Ishikawa (cell line): ENCODE results near the gene SH2D3C.

Experiments used
- EP300 ChIP-seq: IDR thresholded peaks from 2 replicates; pipeline ENCODE4 v1.6.1; 2012; ENCODE audit warnings: borderline replicate concordance
- TF ChIP-seq, protein P1 (sequence below): IDR thresholded peaks from 2 replicates; pipeline ENCODE4 v1.6.1; 2012; ENCODE audit warnings: low read depth, mild to moderate bottlenecking

DNA sequence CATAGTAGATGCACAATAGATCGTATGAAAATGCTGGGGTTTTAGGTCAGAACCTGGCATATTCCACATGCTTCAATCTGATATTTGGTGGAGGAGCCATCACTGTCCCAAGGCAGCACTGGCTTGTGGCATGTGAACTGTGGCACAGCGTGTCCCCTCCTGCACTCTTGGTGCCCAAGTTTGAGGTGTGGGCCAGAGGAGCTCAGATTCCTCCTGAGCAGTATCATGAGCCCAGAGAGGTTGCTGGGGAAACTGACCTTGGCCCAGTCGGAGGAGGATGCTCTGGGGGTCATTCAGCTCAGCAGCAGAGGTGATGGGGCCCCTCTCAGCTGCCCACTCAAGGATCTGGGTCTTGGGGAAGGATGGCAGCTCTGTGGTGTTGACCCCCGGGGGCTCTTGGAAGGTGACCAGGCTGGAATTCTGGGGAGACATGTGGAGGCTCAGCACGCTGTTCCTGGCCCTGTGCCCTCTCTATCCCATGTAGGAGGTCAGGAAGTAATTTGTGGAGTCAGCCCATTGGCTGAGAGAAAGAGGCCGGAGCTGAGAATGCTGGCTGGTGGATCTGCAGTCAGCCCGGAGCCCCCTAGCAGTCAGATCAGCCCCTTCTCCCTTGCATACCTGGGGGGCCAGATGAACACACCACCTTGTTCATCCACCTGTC, 47.9 kb upstream of the SH2D3C start:
- TF ChIP-seq, protein P1, sequence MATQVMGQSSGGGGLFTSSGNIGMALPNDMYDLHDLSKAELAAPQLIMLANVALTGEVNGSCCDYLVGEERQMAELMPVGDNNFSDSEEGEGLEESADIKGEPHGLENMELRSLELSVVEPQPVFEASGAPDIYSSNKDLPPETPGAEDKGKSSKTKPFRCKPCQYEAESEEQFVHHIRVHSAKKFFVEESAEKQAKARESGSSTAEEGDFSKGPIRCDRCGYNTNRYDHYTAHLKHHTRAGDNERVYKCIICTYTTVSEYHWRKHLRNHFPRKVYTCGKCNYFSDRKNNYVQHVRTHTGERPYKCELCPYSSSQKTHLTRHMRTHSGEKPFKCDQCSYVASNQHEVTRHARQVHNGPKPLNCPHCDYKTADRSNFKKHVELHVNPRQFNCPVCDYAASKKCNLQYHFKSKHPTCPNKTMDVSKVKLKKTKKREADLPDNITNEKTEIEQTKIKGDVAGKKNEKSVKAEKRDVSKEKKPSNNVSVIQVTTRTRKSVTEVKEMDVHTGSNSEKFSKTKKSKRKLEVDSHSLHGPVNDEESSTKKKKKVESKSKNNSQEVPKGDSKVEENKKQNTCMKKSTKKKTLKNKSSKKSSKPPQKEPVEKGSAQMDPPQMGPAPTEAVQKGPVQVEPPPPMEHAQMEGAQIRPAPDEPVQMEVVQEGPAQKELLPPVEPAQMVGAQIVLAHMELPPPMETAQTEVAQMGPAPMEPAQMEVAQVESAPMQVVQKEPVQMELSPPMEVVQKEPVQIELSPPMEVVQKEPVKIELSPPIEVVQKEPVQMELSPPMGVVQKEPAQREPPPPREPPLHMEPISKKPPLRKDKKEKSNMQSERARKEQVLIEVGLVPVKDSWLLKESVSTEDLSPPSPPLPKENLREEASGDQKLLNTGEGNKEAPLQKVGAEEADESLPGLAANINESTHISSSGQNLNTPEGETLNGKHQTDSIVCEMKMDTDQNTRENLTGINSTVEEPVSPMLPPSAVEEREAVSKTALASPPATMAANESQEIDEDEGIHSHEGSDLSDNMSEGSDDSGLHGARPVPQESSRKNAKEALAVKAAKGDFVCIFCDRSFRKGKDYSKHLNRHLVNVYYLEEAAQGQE, result no peak
- TF ChIP-seq EP300, result no peak
